HFFc6 (cell line): ENCODE results near the gene HOXA2. TPM values are rescaled to one million over a fixed set of nuclear protein-coding genes. Genes with fewer than 3 reads are reported as not detected.
A peak's percentile ranks its signal among the peaks of the same experiment; 100 is the strongest.

ENCODE experiments used
- DNase-seq: peaks from one replicate; pipeline ENCODE4 v3.0.0-alpha.2; 2018
- H3K27ac Mint-ChIP-seq: 2 replicates; pipeline ENCODE4 v1.8.0; 2020; ENCODE audit warnings: mild to moderate bottlenecking, mixed read lengths
- H3K27me3 Mint-ChIP-seq: 2 replicates; pipeline ENCODE4 v1.8.0; 2021; ENCODE audit warnings: mild to moderate bottlenecking, moderate library complexity, mixed read lengths; ENCODE audit not compliant: insufficient read depth
- H3K36me3 Mint-ChIP-seq: 2 replicates; pipeline ENCODE4 v1.8.0; 2021; ENCODE audit warnings: low read depth, mixed read lengths
- H3K4me1 Mint-ChIP-seq: 2 replicates; pipeline ENCODE4 v1.8.0; 2020; ENCODE audit warnings: low read depth, mixed read lengths
- H3K4me3 Mint-ChIP-seq: 2 replicates; pipeline ENCODE4 v1.8.0; 2020; ENCODE audit warnings: mild to moderate bottlenecking, moderate library complexity, mixed read lengths
- H3K9me3 Mint-ChIP-seq: 2 replicates; pipeline ENCODE4 v1.8.0; 2020; ENCODE audit warnings: mild to moderate bottlenecking, mixed read lengths
- CTCF ChIP-seq: fragments of 200-600 bp; sonication (generic); IDR thresholded peaks from 2 replicates; pipeline ENCODE4 v1.5.0; 2021; ENCODE audit warnings: antibody characterized with exemption, mild to moderate bottlenecking
- total RNA-seq, 6 experiments: library from RNA; stranded (reverse); fragmentation: NEBNext Ultra II Directional; extraction: Animal tissue kit (Norgen Biotek cat#: 25700); gene quantifications; 2 replicates in 1 of 6; 3 replicates in 5 of 6; pipeline ENCODE4 v1.2.3, GENCODE V29; 2021

HOXA2 gene
- total RNA-seq, 6 experiments from 2014 or later, result 0.10 to 0.17 (median 0.14) TPM; not detected in 3

GRCh38 chr7:27068259-27068658 lies 34.2 kb downstream of the HOXA2 start:
- Mint-ChIP-seq H3K27ac (no peak overlapping the region), H3K9me3 (no peaks in the 10 kb centered on the region), H3K27me3 (peaks cover 12% of the 10 kb centered on the region), H3K36me3 (peaks cover 5% of the 10 kb centered on the region; the same call in 1 of the 2 replicates), H3K4me1 (peaks cover 28% of the 10 kb centered on the region), H3K4me3 (no peak overlapping the region)
- no peak for TF ChIP-seq CTCF
- DNase-seq, result no peak

- peaks cover 5% of the 10 kb centered on the region; the same call in 1 of the 2 replicates for H3K36me3 Mint-ChIP-seq
- peak; percentile 81 for DNase-seq
- H3K27ac Mint-ChIP-seq, result no peak overlapping the region
- no peaks in the 10 kb centered on the region for H3K9me3 Mint-ChIP-seq
- no peak for TF ChIP-seq CTCF
- H3K4me3 Mint-ChIP-seq, result no peak overlapping the region
- H3K27me3 Mint-ChIP-seq, result peaks cover 6% of the 10 kb centered on the region
- peaks cover 32% of the 10 kb centered on the region for H3K4me1 Mint-ChIP-seq
These were observed 36.3 kb downstream of the HOXA2 start for GRCh38 chr7:27066148-27066547.

- TF ChIP-seq CTCF, result no peak
- Mint-ChIP-seq H3K4me3 (no peak overlapping the region), H3K27ac (no peak overlapping the region), H3K36me3 (peaks cover 5% of the 10 kb centered on the region; the same call in 1 of the 2 replicates), H3K9me3 (no peaks in the 10 kb centered on the region), H3K4me1 (peaks cover 32% of the 10 kb centered on the region), H3K27me3 (peaks cover 9% of the 10 kb centered on the region)
- DNase-seq, result no peak
These were observed 36.8 kb downstream of the HOXA2 start for GRCh38 chr7:27065709-27066108.

- TF ChIP-seq CTCF, result no peak
- no peak overlapping the region for H3K4me3 Mint-ChIP-seq
- H3K4me1 Mint-ChIP-seq, result peaks cover 32% of the 10 kb centered on the region
- H3K36me3 Mint-ChIP-seq, result peaks cover 5% of the 10 kb centered on the region; the same call in 1 of the 2 replicates
- no peak for DNase-seq
- H3K9me3 Mint-ChIP-seq, result no peaks in the 10 kb centered on the region
- peaks cover 16% of the 10 kb centered on the region for H3K27me3 Mint-ChIP-seq
- no peak overlapping the region for H3K27ac Mint-ChIP-seq
These were observed 37.8 kb downstream of the HOXA2 start for GRCh38 chr7:27064661-27065060.

GRCh38 chr7:27064159-27064558 lies 38.3 kb downstream of the HOXA2 start:
- Mint-ChIP-seq H3K27ac (no peak overlapping the region), H3K4me3 (no peak overlapping the region)

More at GRCh38 chr7:27064159-27064558, 38.3 kb downstream of the HOXA2 start:
- peaks cover 5% of the 10 kb centered on the region; the same call in 1 of the 2 replicates for H3K36me3 Mint-ChIP-seq
- no peak for TF ChIP-seq CTCF
- no peaks in the 10 kb centered on the region for H3K9me3 Mint-ChIP-seq
- no peak for DNase-seq
- peaks cover 16% of the 10 kb centered on the region for H3K27me3 Mint-ChIP-seq
- H3K4me1 Mint-ChIP-seq, result peaks cover 32% of the 10 kb centered on the region
